GM10847 (cell line): ENCODE results near the gene NELFA.

Source experiments
- POLR2A ChIP-seq: IDR thresholded peaks from 2 replicates; pipeline ENCODE4 v1.6.1; 2011; ENCODE audit not compliant: insufficient read length; ENCODE audit errors: extremely low read depth

The NELFA gene

DNA sequence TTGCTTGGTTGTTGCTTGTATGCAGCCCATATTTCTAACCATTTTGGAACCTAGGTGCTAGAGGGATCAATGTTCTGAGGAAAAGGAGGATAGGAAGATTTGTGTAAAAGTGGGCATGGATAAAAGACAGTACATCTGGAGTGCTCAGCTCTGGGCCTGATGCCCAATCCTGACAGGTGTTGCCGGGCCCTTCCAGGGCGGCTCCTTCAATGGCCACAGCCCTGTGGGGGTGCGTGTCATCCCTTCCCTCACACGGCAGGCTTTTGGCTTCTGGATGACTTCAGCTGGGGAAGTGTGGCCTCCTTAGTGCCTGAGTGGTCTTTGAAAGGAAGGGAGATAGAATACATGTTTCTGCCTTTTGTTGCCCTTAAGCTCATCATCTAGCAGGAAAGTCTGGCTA lies 47.2 kb downstream of the NELFA start:
- TF ChIP-seq POLR2A = no peak

DNA sequence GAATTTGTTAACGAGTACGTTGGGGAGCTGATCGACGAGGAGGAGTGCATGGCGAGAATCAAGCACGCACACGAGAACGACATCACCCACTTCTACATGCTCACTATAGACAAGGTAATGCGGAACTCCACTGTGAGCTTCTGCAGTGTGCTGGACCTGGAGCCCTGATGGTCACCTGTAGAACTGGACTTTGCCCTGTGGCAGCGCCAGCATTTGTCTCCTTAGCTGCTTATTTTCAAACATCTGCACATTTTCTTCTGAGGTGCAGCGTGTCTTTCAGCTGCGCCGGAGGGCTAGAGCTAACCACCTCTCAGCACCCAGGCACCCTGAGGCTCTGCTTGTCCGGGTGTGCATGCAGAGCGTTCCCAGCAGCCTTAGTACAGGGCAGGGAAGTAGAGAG lies 47.7 kb downstream of the NELFA start:
- no peak for TF ChIP-seq POLR2A

DNA sequence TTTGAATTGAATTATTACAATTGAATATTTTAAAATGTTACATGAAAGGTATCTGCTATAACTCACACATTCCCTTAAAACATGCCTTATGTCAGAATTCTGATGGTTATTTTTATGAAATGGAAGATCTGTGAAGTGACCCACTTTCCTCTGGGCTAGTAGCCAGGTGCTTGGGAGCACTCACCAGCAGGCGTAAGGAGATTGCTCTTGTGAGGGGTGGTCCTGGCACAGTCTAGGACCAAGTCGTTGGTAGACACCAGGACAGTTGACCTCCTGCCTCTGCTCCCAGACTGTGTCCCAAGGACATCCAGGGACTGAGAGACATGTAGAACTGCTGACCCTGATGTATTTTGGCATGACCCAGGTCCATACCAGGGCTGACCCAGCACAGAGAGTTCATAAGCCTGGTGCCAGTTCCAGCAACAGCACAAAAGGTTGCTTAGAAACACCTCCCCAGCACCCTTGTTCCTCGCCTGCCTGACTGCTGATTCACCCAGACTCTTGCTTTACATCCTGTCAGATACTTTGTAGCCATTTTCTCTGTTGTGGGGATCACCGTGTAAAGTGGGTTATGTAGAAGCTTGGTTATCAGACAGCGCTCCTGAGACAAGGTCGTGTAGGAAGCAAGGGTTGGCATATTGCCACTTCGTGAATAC lies 48.5 kb downstream of the NELFA start:
- TF ChIP-seq POLR2A = no peak

DNA sequence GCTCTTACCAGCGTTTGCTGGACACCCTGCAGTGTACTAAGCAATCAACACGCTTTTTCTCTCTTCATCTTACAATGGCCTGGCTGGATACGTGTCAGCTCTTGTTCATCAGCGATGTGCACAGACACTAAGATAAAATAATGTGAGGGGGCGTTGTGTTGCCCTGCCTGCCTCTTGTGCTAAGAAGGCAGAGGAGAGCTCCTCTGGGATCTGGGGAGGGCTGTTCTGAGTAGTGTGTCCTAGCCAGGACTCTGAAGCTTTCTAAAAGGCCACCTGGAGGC lies 49.7 kb downstream of the NELFA start:
- TF ChIP-seq POLR2A = no peak

DNA sequence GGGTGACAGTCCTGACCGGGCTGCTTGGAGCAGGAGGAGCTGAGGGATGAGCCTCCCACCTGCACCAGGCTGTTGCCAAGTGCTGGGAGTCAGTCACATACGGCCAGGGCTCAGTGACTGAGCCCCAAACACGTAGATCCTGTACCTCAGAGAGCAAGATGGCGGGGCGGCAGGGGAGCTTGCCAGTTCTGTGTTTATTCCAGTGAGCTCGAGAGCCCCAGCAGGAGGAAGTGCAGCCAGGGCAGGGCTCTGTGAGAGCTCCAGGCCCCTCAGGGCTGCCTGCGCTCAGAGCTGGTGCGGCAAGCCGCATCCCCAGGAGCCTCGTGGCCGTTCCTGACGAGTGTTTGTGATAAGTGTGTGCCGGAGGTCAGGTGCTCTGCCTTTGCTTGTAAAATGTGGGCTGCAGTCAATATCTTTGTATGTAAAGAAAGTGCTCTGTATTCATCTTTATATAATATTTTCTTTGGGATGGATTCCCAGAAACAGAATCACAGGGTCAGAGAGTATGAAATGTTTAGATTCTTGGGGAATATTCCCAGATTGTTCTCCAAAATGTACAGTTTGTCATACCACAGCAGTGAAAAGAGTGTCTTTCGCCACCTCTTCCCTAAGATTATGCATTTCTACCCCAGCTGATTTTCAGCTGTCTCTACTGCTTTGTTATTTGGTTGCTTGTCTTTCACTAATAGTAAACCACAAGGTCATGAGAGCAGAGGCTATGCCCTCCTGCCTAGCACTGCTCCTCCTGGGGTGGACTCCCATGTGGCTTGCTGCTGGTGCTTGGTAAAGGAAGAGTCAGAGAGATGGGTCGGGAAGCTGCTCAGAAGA lies 50.3 kb downstream of the NELFA start:
- TF ChIP-seq POLR2A = no peak

DNA sequence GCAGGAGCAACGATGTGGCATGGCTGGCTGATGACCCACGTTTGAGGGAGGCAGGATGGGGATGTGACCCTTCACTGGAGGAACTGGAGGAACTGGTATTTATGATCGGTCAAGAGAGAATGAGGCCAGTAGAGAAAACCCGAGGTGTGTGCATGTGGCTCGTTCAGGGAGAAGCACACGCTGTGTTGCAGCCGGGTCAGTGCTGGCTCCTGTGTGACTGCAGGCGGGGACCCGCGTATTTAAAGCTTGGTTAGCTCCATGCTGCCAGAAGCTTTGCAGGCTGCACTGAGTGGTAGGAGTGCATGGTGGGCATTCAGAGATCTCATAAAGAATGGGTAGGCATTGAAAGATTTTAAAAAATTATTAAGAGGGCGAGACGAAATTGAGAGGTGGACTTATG lies 52.1 kb downstream of the NELFA start:
- TF ChIP-seq POLR2A = no peak

DNA sequence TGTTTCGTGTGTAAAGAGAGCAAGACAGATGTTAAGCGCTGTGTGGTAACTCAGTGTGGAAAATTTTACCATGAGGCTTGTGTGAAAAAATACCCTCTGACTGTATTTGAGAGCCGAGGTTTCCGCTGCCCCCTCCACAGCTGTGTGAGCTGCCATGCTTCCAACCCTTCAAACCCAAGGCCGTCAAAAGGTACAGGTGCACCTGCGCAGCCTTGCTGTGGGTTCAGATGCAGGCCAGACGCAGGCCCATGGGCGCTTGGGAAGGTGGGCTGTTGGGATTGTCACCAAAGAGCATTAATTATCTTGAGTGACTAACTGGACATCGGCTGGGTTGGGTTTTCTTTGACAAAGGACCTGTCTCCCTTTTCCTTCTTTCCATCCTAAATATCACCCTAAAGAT lies 55.4 kb downstream of the NELFA start:
- no peak for TF ChIP-seq POLR2A

DNA sequence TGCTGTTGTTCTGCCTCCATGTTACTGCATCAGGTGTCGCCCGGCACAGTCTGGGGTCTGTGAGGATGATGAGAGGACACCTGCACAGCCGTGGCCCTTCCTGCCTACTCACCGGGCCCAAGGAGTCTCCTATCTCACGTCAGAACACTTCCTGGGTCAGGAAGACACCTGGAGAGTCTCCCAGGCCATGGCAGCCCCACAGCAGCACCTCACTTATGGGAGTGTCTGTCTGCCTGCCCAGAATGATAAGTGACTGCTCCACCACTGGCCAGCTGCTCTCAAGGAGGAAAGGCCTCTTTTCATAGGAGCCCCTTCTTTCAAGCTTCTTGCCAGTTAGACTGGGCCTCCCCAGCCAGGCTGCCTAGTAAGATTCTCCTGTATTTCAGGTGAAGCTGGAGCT lies 56.1 kb downstream of the NELFA start:
- no peak for TF ChIP-seq POLR2A

DNA sequence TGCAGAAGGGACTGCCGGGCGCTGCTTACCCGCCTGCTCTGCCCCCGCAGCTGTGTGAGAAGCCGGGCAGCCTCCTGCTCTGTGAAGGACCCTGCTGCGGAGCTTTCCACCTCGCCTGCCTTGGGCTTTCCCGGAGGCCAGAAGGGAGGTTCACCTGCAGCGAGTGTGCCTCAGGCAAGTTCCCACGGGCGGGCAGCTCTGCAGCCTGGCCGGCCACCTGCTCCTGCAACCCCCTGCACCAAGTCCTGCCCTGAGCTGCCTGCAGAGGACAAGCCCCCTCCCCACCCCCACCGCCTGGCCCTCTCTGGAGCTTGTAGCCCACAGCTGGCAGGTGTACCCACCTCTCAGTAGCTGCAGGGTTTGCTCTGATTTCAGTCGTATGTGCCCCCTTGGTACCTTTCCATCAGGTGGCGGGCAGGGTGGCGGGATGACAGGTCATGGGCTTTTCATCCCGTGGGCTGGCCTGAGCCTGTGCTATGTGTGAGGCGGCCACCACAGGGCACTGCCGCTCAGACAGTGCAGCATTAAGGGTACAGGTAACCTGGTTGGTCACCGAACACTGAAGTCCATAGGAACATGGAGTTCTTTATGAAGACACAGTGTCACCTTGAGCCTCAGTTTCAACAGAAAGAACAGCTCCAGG lies 56.6 kb downstream of the NELFA start:
- no peak for TF ChIP-seq POLR2A

DNA sequence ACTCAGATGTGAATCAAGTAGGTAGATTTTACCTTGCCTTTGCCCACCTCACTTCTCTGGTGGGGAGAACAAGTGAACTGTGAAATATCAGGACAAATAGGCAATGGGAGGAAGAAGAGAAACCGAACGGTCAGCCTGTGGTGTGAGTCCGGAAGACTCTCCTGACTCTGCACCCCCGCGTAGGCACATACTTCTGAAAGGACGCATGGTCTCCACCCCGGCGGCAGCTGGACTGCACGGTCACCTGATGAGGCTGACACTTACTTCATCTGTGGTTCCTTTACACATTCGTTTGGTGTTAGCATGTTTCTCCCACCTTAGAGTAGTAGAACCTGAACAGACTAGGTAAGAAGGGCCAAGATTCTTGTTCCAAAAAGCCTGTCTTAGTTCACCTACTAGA lies 58.4 kb downstream of the NELFA start:
- TF ChIP-seq POLR2A = no peak

DNA sequence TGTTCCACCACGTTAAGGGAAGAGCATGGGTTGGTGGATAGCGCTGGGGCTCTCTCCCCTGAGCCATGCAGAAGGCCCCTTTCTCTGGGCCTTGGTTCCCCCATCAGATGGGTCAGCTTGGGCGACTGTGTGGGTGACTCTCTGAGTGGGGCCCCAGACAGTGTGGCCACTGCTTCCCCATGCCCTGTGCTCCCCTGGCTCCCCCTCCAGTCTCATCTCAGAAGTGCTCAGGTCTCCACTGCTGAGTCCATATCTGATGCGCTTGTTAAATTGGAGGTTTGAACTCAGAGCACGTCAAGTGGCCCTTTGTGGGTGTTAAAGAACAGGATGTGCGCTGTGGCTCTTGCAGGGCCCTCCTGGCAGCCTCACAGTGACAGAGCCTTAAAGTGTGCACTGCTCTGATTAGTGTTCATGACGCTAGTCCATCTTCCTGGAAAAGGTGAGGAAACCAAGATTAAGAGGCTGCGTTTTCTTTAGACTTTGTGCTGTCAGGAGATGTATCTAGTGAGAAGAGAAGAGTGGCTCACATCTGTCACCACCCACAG lies 59.8 kb downstream of the NELFA start:
- TF ChIP-seq POLR2A = no peak

DNA sequence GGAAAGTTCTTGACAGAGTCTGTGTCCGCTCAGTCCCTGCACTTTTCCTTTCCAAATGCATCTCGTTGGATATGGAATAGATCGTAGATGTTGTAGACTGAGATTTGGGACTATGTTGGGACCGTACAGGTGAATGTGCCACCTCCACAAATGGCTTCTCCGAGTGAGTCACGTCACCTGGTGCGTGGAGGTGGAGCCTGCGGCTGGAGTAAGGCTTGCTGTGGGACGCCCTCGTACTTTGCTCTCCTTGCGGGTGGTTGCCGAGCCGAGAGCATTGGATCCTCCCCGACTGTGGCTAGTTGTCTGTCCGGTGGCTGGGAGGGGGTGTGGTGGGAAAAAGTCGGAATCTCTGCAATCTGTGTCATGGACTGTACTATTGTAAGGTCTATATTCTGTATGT lies 60.5 kb downstream of the NELFA start:
- TF ChIP-seq POLR2A = no peak

DNA sequence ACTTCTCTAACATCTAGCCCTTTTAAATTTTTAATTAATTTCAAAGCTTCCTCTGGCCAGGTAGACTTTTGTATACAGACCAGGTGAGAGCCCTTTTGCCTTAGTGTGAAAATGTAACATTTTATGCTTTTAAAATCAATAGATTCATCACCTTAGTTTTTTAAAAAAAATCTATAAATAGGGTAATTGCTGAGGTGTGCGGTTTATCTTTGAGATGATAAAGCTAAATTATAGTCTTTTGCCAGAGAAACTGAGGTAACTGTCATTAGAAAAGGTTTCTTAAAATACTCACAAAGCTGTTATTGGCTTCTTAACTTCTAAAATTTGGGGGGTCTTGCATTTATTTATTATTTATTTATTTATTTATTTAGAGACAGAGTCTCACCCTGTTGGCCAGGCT lies 62.9 kb downstream of the NELFA start:
- TF ChIP-seq POLR2A = no peak

DNA sequence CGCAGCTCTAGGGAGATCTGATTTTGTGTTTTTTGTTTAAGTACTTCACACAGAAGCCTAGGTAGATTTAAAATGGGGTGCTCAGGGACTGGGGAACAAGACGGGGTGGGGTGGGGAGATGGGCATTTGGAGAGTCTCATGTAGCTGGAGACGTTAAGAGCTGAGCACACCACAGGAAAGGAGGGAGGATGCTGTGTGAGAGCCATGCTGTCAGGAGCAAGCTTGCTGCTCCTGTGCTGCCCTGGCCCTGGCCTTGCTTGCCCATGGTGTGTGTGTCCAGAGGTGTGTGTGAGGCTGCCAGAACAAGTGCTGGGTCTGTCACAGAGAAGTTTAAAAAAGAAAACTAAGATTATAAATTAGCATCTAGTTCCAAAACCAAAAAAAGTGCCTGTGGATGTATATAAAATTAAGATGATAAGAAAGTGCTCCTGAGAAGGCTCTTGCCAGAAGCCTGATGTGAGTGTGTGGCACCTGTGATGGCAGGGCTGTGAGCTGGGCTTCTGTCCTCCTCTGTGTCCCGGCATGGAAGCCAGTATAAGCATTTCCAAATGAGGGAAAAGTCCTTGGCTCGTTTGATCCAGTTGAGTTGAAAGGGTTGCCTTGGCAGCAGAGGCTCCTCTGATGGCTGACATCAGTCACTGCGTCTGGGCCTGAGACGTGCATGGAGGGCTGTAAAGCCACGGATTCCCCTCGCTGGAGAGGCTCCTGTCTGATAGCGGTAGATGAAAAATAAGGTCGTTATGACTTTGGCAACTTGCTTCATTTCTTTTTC lies 63.5 kb downstream of the NELFA start:
- TF ChIP-seq POLR2A = no peak

DNA sequence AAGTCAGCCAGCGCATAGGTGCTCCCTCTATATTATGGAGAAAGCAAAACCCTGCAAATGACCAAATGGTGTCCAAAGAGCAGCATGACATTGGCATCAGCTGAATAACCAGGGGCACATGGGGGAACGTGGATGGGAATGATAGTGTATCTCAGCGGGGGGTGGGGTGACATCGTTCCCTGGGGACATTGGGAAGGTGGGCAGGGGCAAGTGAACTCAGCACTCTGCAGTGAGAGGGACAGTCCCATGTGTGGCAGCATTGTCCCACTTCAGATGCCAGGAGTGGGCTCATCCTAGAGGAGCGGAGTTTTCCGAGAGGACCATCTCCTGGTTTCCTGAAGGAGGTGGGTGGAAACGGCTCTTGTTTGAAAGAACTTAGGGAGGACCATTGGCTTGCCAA lies 64.8 kb downstream of the NELFA start:
- TF ChIP-seq POLR2A = no peak
